ENCODE measurements around the gene BMPER. TPM values are rescaled to one million over a fixed set of nuclear protein-coding genes. Genes with fewer than 3 reads are reported as not detected.

The BMPER gene
- total and polyA plus RNA-seq, 10 of the 15 experiments (the other 5 are each of a cell fraction or from before 2014, with no cell fraction given), result 0.02 to 0.08 TPM; not detected in 8

DNA sequence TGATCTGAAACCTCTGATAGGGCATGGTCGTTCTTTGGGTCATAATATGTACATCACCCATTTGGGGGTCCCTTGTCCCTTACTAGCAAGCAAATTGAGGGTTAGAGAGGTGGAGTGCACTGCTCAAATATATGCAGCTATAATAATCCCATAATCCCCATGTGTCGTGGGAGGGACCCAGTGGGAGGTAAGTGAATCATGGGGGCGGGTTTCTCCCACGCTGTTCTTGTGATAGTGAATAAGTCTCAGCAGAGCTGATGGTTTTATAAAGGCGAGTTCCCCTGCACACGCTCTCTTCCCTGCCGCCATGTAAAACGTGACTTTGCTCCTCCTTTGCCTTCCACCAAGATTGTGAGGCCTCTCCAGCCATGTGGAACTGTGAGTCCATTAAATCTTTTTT is 262.7 kb downstream of the BMPER start:
- RAD21 ChIA-PET (ENCODE audit: unreplicated experiment), result no interaction called here
- no peaks in the 10 kb centered on the region for H3K79me2 ChIP-seq (ENCODE audit: control insufficient read depth, insufficient read depth, low read length)
- H3K9ac ChIP-seq (ENCODE audit: control insufficient read depth, insufficient read depth, low read length), result no peak overlapping the region
- H3K4me3 ChIP-seq, result no peak overlapping the region
- intact Hi-C loops (cut with micrococcal nuclease; ENCODE audit: unreplicated experiment) (no loop called here), in situ Hi-C loops (cut with MboI) (no loop called here)
- DNase-seq (ENCODE audit: low read depth, low spot score), result no peak
- no peak for TF ChIP-seq CREM (IDR thresholded peaks at IDR 0.05; ENCODE audit: low read depth)
- TF ChIP-seq, protein P1, sequence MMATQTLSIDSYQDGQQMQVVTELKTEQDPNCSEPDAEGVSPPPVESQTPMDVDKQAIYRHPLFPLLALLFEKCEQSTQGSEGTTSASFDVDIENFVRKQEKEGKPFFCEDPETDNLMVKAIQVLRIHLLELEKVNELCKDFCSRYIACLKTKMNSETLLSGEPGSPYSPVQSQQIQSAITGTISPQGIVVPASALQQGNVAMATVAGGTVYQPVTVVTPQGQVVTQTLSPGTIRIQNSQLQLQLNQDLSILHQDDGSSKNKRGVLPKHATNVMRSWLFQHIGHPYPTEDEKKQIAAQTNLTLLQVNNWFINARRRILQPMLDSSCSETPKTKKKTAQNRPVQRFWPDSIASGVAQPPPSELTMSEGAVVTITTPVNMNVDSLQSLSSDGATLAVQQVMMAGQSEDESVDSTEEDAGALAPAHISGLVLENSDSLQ (IDR thresholded peaks at IDR 0.05), result no peak
- TF ChIP-seq RCOR1 (conservative IDR thresholded peaks at IDR 0.05; ENCODE audit: low read depth, low read length), result no peak
- TF ChIP-seq IKZF2 (IDR thresholded peaks at IDR 0.05), result no peak
- TF ChIP-seq NFIC (IDR thresholded peaks at IDR 0.05; ENCODE audit: low read depth, low read length), result no peak
- TF ChIP-seq NFYB (IDR thresholded peaks at IDR 0.05; ENCODE audit: insufficient read depth, low read depth, low read length), result no peak
- no peak for TF ChIP-seq NR2C1 (IDR thresholded peaks at IDR 0.05)
- TF ChIP-seq CHD2 (IDR thresholded peaks at IDR 0.05; ENCODE audit: borderline replicate concordance, low read depth, low read length), result no peak
- no peak for TF ChIP-seq SUPT20H (IDR thresholded peaks at IDR 0.05; ENCODE audit: borderline replicate concordance, control insufficient read depth, low read depth, low read length)
- TF ChIP-seq USF1 (IDR thresholded peaks at IDR 0.05; ENCODE audit: borderline replicate concordance, extremely low read length, insufficient read depth, low read depth, low read length), result no peak
- no peak for TF ChIP-seq BCLAF1 (IDR thresholded peaks at IDR 0.05)
- no peak for TF ChIP-seq MEF2B (IDR thresholded peaks at IDR 0.05; ENCODE audit: partially characterized antibody, poor library complexity, severe bottlenecking)
- no peak for TF ChIP-seq NR2C2 (IDR thresholded peaks at IDR 0.05; ENCODE audit: borderline replicate concordance, control insufficient read depth, insufficient read length, low read depth)
- TF ChIP-seq KLF5 (IDR thresholded peaks at IDR 0.05; ENCODE audit: partially characterized antibody), result no peak
- no peak for TF ChIP-seq NR2F1 (conservative IDR thresholded peaks at IDR 0.05)
- no peak overlapping the region for H3K27ac ChIP-seq (ENCODE audit: control insufficient read depth, insufficient read depth)
- ATAC-seq, result no peak
- no peaks in the 10 kb centered on the region for H3K27me3 ChIP-seq (replicated peaks in 1 of 2; ENCODE audit: control insufficient read depth in 2 of 2, insufficient read depth in 2 of 2, low read length in 1 of 2)
- no peak overlapping the region for H2AFZ ChIP-seq (ENCODE audit: control insufficient read depth, low read depth, low read length)
- no peaks in the 10 kb centered on the region for H3K9me3 ChIP-seq (replicated peaks; ENCODE audit: control insufficient read depth, insufficient read depth, low read length)
- CTCF ChIA-PET, result no interaction called here
- FAIRE-seq, result no peak
- SMC1A ChIA-PET (ENCODE audit: uncharacterized antibody, unreplicated experiment), result no interaction called here
- POLR2A ChIA-PET, result no interaction called here
- WGBS (ENCODE audit: insufficient coverage, insufficient replicate concordance, low lambda C conversion rate, missing lambda C conversion rate), result 41% methylated on average over 7 of the region's 8 CpGs
- no peaks in the 10 kb centered on the region for H3K4me1 ChIP-seq (ENCODE audit: control insufficient read depth, insufficient read depth, low read length)
- no peaks in the 10 kb centered on the region for H4K20me1 ChIP-seq (ENCODE audit: control insufficient read depth, insufficient read depth)
- BruUV-seq (replicated peaks), result no TSS peak
- H3K4me2 ChIP-seq (ENCODE audit: control insufficient read depth, insufficient read depth), result no peak overlapping the region
- no peaks in the 10 kb centered on the region for H3K36me3 ChIP-seq (ENCODE audit: control insufficient read depth in 2 of 2, insufficient read depth in 2 of 2, low read length in 1 of 2)
